ENCODE data around the gene GLP1R.

DNA sequence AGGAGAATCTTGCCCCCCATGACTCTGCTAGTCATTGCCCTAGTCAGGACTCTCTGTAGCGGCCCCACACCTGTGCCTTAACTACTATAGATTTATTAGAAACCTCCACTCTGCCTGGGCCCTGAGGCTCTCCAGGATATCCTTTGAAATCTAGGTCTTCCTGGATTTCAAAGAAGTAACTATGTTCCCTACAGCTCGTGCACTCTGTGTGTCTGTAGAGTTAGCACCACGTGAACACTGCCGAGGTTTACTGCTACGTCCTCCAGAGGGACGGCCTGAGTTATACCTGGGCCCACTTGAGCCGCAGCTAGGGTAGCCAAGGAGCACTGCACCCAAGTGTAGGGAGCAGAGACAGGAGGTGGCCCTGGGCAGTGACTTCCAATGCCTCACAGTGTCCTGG, 19.8 kb downstream of the GLP1R start:
- TF ChIP-seq, protein P1, sequence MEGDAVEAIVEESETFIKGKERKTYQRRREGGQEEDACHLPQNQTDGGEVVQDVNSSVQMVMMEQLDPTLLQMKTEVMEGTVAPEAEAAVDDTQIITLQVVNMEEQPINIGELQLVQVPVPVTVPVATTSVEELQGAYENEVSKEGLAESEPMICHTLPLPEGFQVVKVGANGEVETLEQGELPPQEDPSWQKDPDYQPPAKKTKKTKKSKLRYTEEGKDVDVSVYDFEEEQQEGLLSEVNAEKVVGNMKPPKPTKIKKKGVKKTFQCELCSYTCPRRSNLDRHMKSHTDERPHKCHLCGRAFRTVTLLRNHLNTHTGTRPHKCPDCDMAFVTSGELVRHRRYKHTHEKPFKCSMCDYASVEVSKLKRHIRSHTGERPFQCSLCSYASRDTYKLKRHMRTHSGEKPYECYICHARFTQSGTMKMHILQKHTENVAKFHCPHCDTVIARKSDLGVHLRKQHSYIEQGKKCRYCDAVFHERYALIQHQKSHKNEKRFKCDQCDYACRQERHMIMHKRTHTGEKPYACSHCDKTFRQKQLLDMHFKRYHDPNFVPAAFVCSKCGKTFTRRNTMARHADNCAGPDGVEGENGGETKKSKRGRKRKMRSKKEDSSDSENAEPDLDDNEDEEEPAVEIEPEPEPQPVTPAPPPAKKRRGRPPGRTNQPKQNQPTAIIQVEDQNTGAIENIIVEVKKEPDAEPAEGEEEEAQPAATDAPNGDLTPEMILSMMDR (conservative IDR thresholded peaks at IDR 0.05 in 1 of 2, IDR thresholded peaks at IDR 0.05 in 1 of 2; ENCODE audit: extremely low read depth in 1 of 2, insufficient read depth in 1 of 2, low read depth in 1 of 2, low read length in 2 of 2) = no peak
- TF ChIP-seq EZH2 (IDR thresholded peaks at IDR 0.05; ENCODE audit: borderline replicate concordance, low read length) = no peak
